Ascending aorta (tissue), 2 donors: Measurements from ENCODE around the gene SRD5A1. TPM values are rescaled to one million over a fixed set of nuclear protein-coding genes. Genes with fewer than 3 reads are reported as not detected.

Source experiments
- DNase-seq, 2 donors: peaks; one replicate each; pipeline ENCODE4 v3.0.0-alpha.2; 2019; ENCODE audit warnings: low spot score in 2 of 2
- H3K27ac ChIP-seq, 2 donors: fragments of 200-600 bp; sonication (generic); one replicate each; pipeline ENCODE4 v1.5.1; 2016 to 2017; ENCODE audit warnings: mild to moderate bottlenecking in 1 of 2
- H3K27me3 ChIP-seq: fragments of 200-600 bp; sonication (generic); one replicate; pipeline ENCODE4 v1.5.1; 2017
- H3K36me3 ChIP-seq, 2 donors: fragments of 200-600 bp; sonication (generic); one replicate each; pipeline ENCODE4 v1.5.1; 2016
- H3K4me1 ChIP-seq, 2 donors: fragments of 200-600 bp; sonication (generic); one replicate each; pipeline ENCODE4 v1.5.1; 2016 to 2017; ENCODE audit warnings: mild to moderate bottlenecking in 1 of 2
- H3K4me3 ChIP-seq, 2 donors: fragments of 200-600 bp; sonication (generic); one replicate each; pipeline ENCODE4 v1.5.1; 2016 to 2017; ENCODE audit warnings: mild to moderate bottlenecking in 1 of 2
- H3K9me3 ChIP-seq, 2 donors: fragments of 200-600 bp; sonication (generic); one replicate each; pipeline ENCODE4 v1.5.1; 2016
- CTCF ChIP-seq, 3 experiments: fragments of 200-600 bp in 2 of 3; fragments of 450-650 bp in 1 of 3; sonication (generic) in 2 of 3; IDR thresholded peaks; one replicate each; pipeline ENCODE4 v1.5.1; 2016 to 2019; ENCODE audit warnings: antibody characterized with exemption in 3 of 3, mild to moderate bottlenecking in 1 of 3, moderate library complexity in 1 of 3
- intact Hi-C: fragments of 100-400 bp; cut with DNase I; formaldehyde crosslinking; loops from one replicate; pipeline ENCODE4 v1.15.1; 2023
- total RNA-seq: library from RNA; depleted of rRNA; stranded (reverse); fragments of >200 nt; gene quantifications from one replicate; pipeline ENCODE4 v1.1.0, GENCODE V29; 2016

Gene SRD5A1
- total RNA-seq, 1 donor from 2014 or later, result 186 TPM

GRCh38 chr5:6655432-6655831 lies 22.2 kb downstream of the SRD5A1 start:
- no peak for TF ChIP-seq CTCF (IDR thresholded peaks at IDR 0.05)
- H3K36me3 ChIP-seq, result peaks cover 20 to 55% of the 10 kb centered on the region in 2 donors

GRCh38 chr5:6656680-6657079 lies 23.4 kb downstream of the SRD5A1 start:
- Histone ChIP-seq H3K4me1 (no peaks in the 10 kb centered on the region), H3K27me3 (no peaks in the 10 kb centered on the region), H3K9me3 (peaks cover 0 to 8% of the 10 kb centered on the region in 2 donors), H3K36me3 (peaks cover 20 to 57% of the 10 kb centered on the region in 2 donors), H3K4me3 (no peak overlapping the region), H3K27ac (no peak overlapping the region)
- TF ChIP-seq CTCF (IDR thresholded peaks at IDR 0.05), result no peak
- DNase-seq, result no peak
- intact Hi-C loops, result no loop called here

More at GRCh38 chr5:6655432-6655831, 22.2 kb downstream of the SRD5A1 start:
- no peak overlapping the region for H3K4me3 ChIP-seq
- DNase-seq, result no peak
- H3K4me1 ChIP-seq, result no peaks in the 10 kb centered on the region
- no peaks in the 10 kb centered on the region for H3K27me3 ChIP-seq
- H3K9me3 ChIP-seq, result peaks cover 0 to 8% of the 10 kb centered on the region in 2 donors
- intact Hi-C loops, result no loop called here
- no peak overlapping the region for H3K27ac ChIP-seq

DNA sequence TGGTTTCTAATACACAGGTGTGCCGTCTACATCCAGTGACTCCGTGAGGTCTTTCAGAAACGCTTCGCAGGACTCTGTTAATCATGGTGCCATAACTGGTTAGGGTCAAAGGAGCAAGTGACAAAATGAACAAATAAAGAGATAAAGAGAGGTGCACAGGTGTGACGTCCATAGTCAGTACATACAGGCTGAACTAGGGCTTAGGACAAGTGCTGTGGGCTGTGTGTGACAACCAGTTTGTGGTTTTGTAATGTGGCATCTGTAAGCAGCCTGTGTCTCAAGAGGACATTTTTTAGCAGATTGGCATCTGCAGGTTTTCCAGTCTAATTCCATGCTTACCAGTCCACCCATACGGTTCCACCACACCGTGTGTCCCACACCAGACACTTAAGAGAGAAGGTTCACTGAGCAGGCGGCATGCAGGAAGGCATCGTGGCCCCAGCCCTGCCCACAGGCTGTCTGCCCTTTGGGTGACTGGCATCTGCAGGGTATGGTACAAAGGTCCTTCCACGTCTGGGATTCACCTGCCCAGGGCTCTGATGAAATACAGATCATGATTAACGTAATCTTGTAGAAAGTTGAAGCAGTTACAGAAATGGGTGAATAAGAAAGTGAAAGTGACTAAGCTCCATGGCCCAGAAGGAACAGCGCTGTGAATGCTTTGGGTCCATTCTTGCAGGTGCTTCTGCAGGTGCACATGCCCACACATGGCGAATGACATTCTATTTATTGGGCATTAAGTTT lies 26.9 kb downstream of the SRD5A1 start:
- no peak for TF ChIP-seq CTCF (IDR thresholded peaks at IDR 0.05)
- no peak overlapping the region for H3K27ac ChIP-seq
- H3K9me3 ChIP-seq, result peaks cover 0 to 8% of the 10 kb centered on the region in 2 donors
- intact Hi-C loops, result no loop called here
- no peak for DNase-seq
- peaks cover 20 to 57% of the 10 kb centered on the region in 2 donors for H3K36me3 ChIP-seq
- H3K27me3 ChIP-seq, result no peaks in the 10 kb centered on the region
- H3K4me3 ChIP-seq, result no peak overlapping the region
- H3K4me1 ChIP-seq, result no peaks in the 10 kb centered on the region

- H3K27ac ChIP-seq, result no peak overlapping the region
- no peaks in the 10 kb centered on the region for H3K4me1 ChIP-seq
- no peak for DNase-seq
- H3K27me3 ChIP-seq, result no peaks in the 10 kb centered on the region
- intact Hi-C loops, result no loop called here
- H3K36me3 ChIP-seq, result peaks cover 15 to 52% of the 10 kb centered on the region in 2 donors
- H3K9me3 ChIP-seq, result peaks cover 0 to 8% of the 10 kb centered on the region in 2 donors
- no peak overlapping the region for H3K4me3 ChIP-seq
- TF ChIP-seq CTCF (IDR thresholded peaks at IDR 0.05), result no peak
These were observed 27.4 kb downstream of the SRD5A1 start for GRCh38 chr5:6660688-6661087.

GRCh38 chr5:6666762-6667161 lies 33.5 kb downstream of the SRD5A1 start:
- Histone ChIP-seq H3K4me3 (no peak overlapping the region), H3K27ac (no peak overlapping the region), H3K4me1 (no peaks in the 10 kb centered on the region), H3K36me3 (peaks cover 7 to 17% of the 10 kb centered on the region in 2 donors), H3K9me3 (no peaks in the 10 kb centered on the region), H3K27me3 (no peaks in the 10 kb centered on the region)
- intact Hi-C loops, result no loop called here
- DNase-seq, result no peak
- TF ChIP-seq CTCF (IDR thresholded peaks at IDR 0.05), result no peak
